Measurements from ENCODE around the gene UBA3.

The UBA3 gene

GRCh38 chr3:69118555-69118954 lies 38.4 kb upstream of the UBA3 start:
- no peaks in the 10 kb centered on the region for H3K4me1 ChIP-seq (ENCODE audit: control insufficient read depth, insufficient read depth, low read length, poor library complexity, severe bottlenecking)
- no peak overlapping the region for H3K4me3 ChIP-seq (ENCODE audit: extremely low read depth, insufficient read depth, low read length, poor library complexity, severe bottlenecking)
- 91 to 96% methylated on average over 7 to 8 of the region's 12 CpGs for WGBS, 2 experiments (ENCODE audit: insufficient coverage in 2 of 2)
- H3K9me3 ChIP-seq (ENCODE audit: control insufficient read depth, low read length) = no peaks in the 10 kb centered on the region
- H3K27ac ChIP-seq (ENCODE audit: low read depth, low read length, severe bottlenecking) = no peak overlapping the region
- no peaks in the 10 kb centered on the region for H3K36me3 ChIP-seq (ENCODE audit: control insufficient read depth, insufficient read depth, low read length)

- no peaks in the 10 kb centered on the region for H3K4me1 ChIP-seq (ENCODE audit: control insufficient read depth, insufficient read depth, low read length, poor library complexity, severe bottlenecking)
- H3K4me3 ChIP-seq (ENCODE audit: extremely low read depth, insufficient read depth, low read length, poor library complexity, severe bottlenecking) = no peak overlapping the region
- WGBS, 2 experiments (ENCODE audit: insufficient coverage in 2 of 2) = 83% methylated on average over 2 of the region's 3 CpGs; no CpG with 5 or more reads in 1 of the 2 experiments
- H3K27ac ChIP-seq (ENCODE audit: low read depth, low read length, severe bottlenecking) = no peak overlapping the region
- H3K36me3 ChIP-seq (ENCODE audit: control insufficient read depth, insufficient read depth, low read length) = no peaks in the 10 kb centered on the region
- no peaks in the 10 kb centered on the region for H3K9me3 ChIP-seq (ENCODE audit: control insufficient read depth, low read length)
Observed at GRCh38 chr3:69116897-69117296, 36.7 kb upstream of the UBA3 start.

- H3K36me3 ChIP-seq (ENCODE audit: control insufficient read depth, insufficient read depth, low read length) = no peaks in the 10 kb centered on the region
- H3K4me3 ChIP-seq (ENCODE audit: extremely low read depth, insufficient read depth, low read length, poor library complexity, severe bottlenecking) = no peak overlapping the region
- no peaks in the 10 kb centered on the region for H3K9me3 ChIP-seq (ENCODE audit: control insufficient read depth, low read length)
- H3K27ac ChIP-seq (ENCODE audit: low read depth, low read length, severe bottlenecking) = no peak overlapping the region
- 79 to 95% methylated on average over 2 of the region's 4 CpGs for WGBS, 2 experiments (ENCODE audit: insufficient coverage in 2 of 2)
- H3K4me1 ChIP-seq (ENCODE audit: control insufficient read depth, insufficient read depth, low read length, poor library complexity, severe bottlenecking) = no peaks in the 10 kb centered on the region
Observed at GRCh38 chr3:69116162-69116561, 36.0 kb upstream of the UBA3 start.

- no CpG with 5 or more reads among the region's 2 CpGs for WGBS, 2 experiments (ENCODE audit: insufficient coverage in 2 of 2)
- Histone ChIP-seq H3K27ac (ENCODE audit: low read depth, low read length, severe bottlenecking) (no peak overlapping the region), H3K9me3 (ENCODE audit: control insufficient read depth, low read length) (no peaks in the 10 kb centered on the region), H3K36me3 (ENCODE audit: control insufficient read depth, insufficient read depth, low read length) (no peaks in the 10 kb centered on the region), H3K4me1 (ENCODE audit: control insufficient read depth, insufficient read depth, low read length, poor library complexity, severe bottlenecking) (no peaks in the 10 kb centered on the region), H3K4me3 (ENCODE audit: extremely low read depth, insufficient read depth, low read length, poor library complexity, severe bottlenecking) (no peak overlapping the region)
Observed at GRCh38 chr3:69115731-69116130, 35.6 kb upstream of the UBA3 start.

- no peak overlapping the region for H3K4me3 ChIP-seq (ENCODE audit: extremely low read depth, insufficient read depth, low read length, poor library complexity, severe bottlenecking)
- H3K9me3 ChIP-seq (ENCODE audit: control insufficient read depth, low read length) = no peaks in the 10 kb centered on the region
- no peak overlapping the region for H3K27ac ChIP-seq (ENCODE audit: low read depth, low read length, severe bottlenecking)
- 92 to 95% methylated on average over 2 of the region's 3 CpGs for WGBS, 2 experiments (ENCODE audit: insufficient coverage in 2 of 2)
- no peaks in the 10 kb centered on the region for H3K36me3 ChIP-seq (ENCODE audit: control insufficient read depth, insufficient read depth, low read length)
- H3K4me1 ChIP-seq (ENCODE audit: control insufficient read depth, insufficient read depth, low read length, poor library complexity, severe bottlenecking) = no peaks in the 10 kb centered on the region
Observed at GRCh38 chr3:69113536-69113935, 33.4 kb upstream of the UBA3 start.

- peaks cover 1% of the 10 kb centered on the region for H3K36me3 ChIP-seq (ENCODE audit: control insufficient read depth, insufficient read depth, low read length)
- WGBS, 2 experiments (ENCODE audit: insufficient coverage in 2 of 2) = 67 to 80% methylated on average over 1 of the region's 1 CpG
- no peaks in the 10 kb centered on the region for H3K4me1 ChIP-seq (ENCODE audit: control insufficient read depth, insufficient read depth, low read length, poor library complexity, severe bottlenecking)
- no peak overlapping the region for H3K4me3 ChIP-seq (ENCODE audit: extremely low read depth, insufficient read depth, low read length, poor library complexity, severe bottlenecking)
- H3K9me3 ChIP-seq (ENCODE audit: control insufficient read depth, low read length) = no peaks in the 10 kb centered on the region
- H3K27ac ChIP-seq (ENCODE audit: low read depth, low read length, severe bottlenecking) = no peak overlapping the region
Observed at GRCh38 chr3:69110941-69111546, 30.9 kb upstream of the UBA3 start.

- H3K4me3 ChIP-seq (ENCODE audit: extremely low read depth, insufficient read depth, low read length, poor library complexity, severe bottlenecking) = no peak overlapping the region
- peaks cover 24% of the 10 kb centered on the region for H3K36me3 ChIP-seq (ENCODE audit: control insufficient read depth, insufficient read depth, low read length)
- WGBS, 2 experiments (ENCODE audit: insufficient coverage in 2 of 2) = 83 to 88% methylated on average over 1 to 4 of the region's 5 CpGs
- no peaks in the 10 kb centered on the region for H3K9me3 ChIP-seq (ENCODE audit: control insufficient read depth, low read length)
- no peaks in the 10 kb centered on the region for H3K4me1 ChIP-seq (ENCODE audit: control insufficient read depth, insufficient read depth, low read length, poor library complexity, severe bottlenecking)
- H3K27ac ChIP-seq (ENCODE audit: low read depth, low read length, severe bottlenecking) = no peak overlapping the region
Observed at GRCh38 chr3:69108811-69109210, 28.6 kb upstream of the UBA3 start.

GRCh38 chr3:69107841-69108240 lies 27.7 kb upstream of the UBA3 start:
- Histone ChIP-seq H3K4me1 (ENCODE audit: control insufficient read depth, insufficient read depth, low read length, poor library complexity, severe bottlenecking) (no peaks in the 10 kb centered on the region), H3K36me3 (ENCODE audit: control insufficient read depth, insufficient read depth, low read length) (peaks cover 33% of the 10 kb centered on the region), H3K4me3 (ENCODE audit: extremely low read depth, insufficient read depth, low read length, poor library complexity, severe bottlenecking) (no peak overlapping the region), H3K27ac (ENCODE audit: low read depth, low read length, severe bottlenecking) (no peak overlapping the region), H3K9me3 (ENCODE audit: control insufficient read depth, low read length) (no peaks in the 10 kb centered on the region)
- WGBS, 2 experiments (ENCODE audit: insufficient coverage in 2 of 2) = 97% methylated on average over 4 of the region's 5 CpGs

GRCh38 chr3:69105320-69105719 lies 25.2 kb upstream of the UBA3 start:
- no peaks in the 10 kb centered on the region for H3K9me3 ChIP-seq (ENCODE audit: control insufficient read depth, low read length)
- no peak overlapping the region for H3K4me3 ChIP-seq (ENCODE audit: extremely low read depth, insufficient read depth, low read length, poor library complexity, severe bottlenecking)
- H3K27ac ChIP-seq (ENCODE audit: low read depth, low read length, severe bottlenecking) = no peak overlapping the region
- peaks cover 50% of the 10 kb centered on the region for H3K36me3 ChIP-seq (ENCODE audit: control insufficient read depth, insufficient read depth, low read length)
- H3K4me1 ChIP-seq (ENCODE audit: control insufficient read depth, insufficient read depth, low read length, poor library complexity, severe bottlenecking) = peaks cover 14% of the 10 kb centered on the region
- 94 to 100% methylated on average over 1 to 2 of the region's 3 CpGs for WGBS, 2 experiments (ENCODE audit: insufficient coverage in 2 of 2)

GRCh38 chr3:69104586-69104985 lies 24.4 kb upstream of the UBA3 start:
- no peaks in the 10 kb centered on the region for H3K9me3 ChIP-seq (ENCODE audit: control insufficient read depth, low read length)
- H3K36me3 ChIP-seq (ENCODE audit: control insufficient read depth, insufficient read depth, low read length) = peaks cover 58% of the 10 kb centered on the region
- peaks cover 14% of the 10 kb centered on the region for H3K4me1 ChIP-seq (ENCODE audit: control insufficient read depth, insufficient read depth, low read length, poor library complexity, severe bottlenecking)
- WGBS, 2 experiments (ENCODE audit: insufficient coverage in 2 of 2) = 100% methylated on average over 3 of the region's 8 CpGs
- H3K4me3 ChIP-seq (ENCODE audit: extremely low read depth, insufficient read depth, low read length, poor library complexity, severe bottlenecking) = no peak overlapping the region
- no peak overlapping the region for H3K27ac ChIP-seq (ENCODE audit: low read depth, low read length, severe bottlenecking)

- Histone ChIP-seq H3K9me3 (ENCODE audit: control insufficient read depth, low read length) (no peaks in the 10 kb centered on the region), H3K4me3 (ENCODE audit: extremely low read depth, insufficient read depth, low read length, poor library complexity, severe bottlenecking) (no peak overlapping the region), H3K27ac (ENCODE audit: low read depth, low read length, severe bottlenecking) (no peak overlapping the region), H3K36me3 (ENCODE audit: control insufficient read depth, insufficient read depth, low read length) (peaks cover 61% of the 10 kb centered on the region), H3K4me1 (ENCODE audit: control insufficient read depth, insufficient read depth, low read length, poor library complexity, severe bottlenecking) (peaks cover 14% of the 10 kb centered on the region)
- WGBS, 2 experiments (ENCODE audit: insufficient coverage in 2 of 2) = 100% methylated on average over 1 of the region's 3 CpGs; no CpG with 5 or more reads in 1 of the 2 experiments
Observed at GRCh38 chr3:69103123-69103522, 23.0 kb upstream of the UBA3 start.

All from mesodermal cell (in vitro differentiated cells).